ENCODE measurements around the gene RAB37.

Gene RAB37

DNA sequence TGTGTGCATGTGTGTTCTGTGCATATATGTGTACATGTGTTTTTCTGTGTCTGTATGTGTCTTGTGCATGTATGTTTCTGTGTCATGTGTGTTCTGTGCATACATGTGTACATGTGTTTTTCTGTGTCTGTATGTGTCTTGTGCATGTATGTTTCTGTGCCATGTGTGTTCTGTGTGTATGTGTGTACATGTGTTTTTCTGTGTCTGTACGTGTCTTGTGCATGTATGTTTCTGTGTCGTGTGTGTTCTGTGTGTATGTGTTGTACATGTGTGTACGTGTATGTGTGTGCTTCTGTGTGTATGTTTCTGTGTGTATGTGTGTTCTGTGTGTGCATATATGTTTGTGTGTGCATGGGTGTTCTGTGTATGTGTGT lies 8.4 kb upstream of the RAB37 start:
- DNase-seq = no peak

DNA sequence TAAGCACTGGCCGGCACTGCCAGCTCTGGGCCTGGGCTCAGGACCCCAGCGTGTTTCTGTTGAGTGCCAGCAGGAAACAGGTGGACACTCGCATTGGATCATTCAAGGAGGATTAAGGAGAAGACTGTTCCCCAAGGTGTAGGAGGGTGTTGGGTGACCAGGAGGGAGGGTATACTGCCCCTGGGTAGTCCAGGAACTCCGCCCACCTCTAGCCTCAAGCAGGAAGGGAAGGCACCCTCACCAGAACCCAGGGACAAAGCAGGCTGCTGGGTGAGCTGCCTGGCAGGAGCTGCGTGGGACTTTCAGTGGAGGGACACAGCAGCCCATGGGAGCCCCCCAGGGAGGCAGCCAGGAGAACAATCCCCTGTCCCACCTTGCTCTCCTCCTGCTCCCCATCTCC lies 7.7 kb upstream of the RAB37 start:
- no peak for DNase-seq

DNA sequence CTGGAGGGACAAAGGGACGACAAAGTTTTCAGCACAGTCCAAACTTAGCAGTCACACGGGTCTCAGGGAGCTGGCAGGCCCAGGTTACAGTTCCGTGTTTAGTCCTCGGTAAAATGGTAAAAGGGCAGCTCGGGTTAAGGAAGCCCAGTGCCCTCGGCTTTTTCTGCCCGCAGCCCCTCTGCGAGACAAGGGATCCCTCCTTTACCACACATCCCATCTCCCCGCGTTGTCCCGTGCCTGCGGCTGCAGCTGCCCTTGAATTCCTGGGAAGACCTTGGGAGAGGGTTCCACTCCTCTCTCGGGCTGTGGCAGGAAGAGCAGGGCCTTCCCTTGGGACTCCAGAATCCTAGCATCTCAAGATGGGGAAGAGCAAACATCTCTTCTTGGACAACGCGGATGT lies 7.2 kb upstream of the RAB37 start:
- no peak for DNase-seq

DNA sequence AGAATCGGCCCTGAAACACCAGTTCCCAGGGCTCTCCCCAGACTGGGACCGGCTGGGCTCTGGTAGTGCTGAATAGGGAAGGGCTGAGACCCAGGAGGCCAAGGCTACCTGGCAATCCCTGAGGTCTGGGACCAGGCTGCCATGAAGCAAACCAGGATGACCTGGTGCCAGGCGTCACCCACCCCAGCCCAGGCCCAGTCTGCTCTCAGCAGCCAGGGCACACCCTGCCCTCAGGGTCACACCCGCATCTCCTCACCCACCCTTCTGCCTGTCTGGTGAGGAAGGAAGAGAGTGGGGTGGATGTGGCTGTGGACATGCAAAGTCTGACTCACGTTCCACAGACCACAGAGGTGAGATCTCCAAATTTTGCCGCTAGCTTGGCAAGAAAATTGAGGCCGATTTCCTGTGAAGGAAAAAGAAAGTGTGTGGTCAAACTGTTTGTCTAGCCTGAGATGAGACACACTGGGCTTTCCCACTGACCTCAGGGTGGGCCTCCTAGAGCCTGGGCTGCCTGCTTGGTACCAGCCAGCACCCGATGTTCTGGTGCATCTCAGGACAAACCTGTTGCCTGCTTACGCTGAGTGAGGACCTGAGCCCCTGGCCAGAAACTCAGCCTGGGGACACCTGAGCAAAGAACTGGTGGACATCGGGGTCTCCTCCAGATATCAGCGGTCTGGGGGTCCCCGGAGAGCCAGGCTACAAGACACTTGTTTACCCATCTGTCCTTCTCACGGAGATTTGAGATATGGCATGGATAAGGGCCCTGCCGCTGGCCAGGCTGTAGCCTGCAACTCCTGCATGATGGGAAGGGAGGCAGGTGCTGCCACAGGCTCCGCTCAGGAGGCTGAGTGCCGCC lies 6.3 kb upstream of the RAB37 start:
- DNase-seq = no peak

DNA sequence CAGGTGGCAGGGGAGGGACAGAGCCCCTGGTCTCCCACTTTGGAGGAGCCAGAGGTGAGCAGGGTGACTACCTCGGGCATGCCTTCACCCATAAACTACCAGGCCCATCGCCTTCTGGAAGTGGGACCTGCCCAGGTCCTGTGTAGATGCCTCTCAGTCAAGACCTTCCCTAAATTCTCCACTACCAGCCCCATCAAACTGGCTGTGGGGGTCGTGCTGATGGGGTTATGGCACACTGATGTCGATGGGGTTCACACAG lies 5.8 kb upstream of the RAB37 start:
- DNase-seq = no peak

DNA sequence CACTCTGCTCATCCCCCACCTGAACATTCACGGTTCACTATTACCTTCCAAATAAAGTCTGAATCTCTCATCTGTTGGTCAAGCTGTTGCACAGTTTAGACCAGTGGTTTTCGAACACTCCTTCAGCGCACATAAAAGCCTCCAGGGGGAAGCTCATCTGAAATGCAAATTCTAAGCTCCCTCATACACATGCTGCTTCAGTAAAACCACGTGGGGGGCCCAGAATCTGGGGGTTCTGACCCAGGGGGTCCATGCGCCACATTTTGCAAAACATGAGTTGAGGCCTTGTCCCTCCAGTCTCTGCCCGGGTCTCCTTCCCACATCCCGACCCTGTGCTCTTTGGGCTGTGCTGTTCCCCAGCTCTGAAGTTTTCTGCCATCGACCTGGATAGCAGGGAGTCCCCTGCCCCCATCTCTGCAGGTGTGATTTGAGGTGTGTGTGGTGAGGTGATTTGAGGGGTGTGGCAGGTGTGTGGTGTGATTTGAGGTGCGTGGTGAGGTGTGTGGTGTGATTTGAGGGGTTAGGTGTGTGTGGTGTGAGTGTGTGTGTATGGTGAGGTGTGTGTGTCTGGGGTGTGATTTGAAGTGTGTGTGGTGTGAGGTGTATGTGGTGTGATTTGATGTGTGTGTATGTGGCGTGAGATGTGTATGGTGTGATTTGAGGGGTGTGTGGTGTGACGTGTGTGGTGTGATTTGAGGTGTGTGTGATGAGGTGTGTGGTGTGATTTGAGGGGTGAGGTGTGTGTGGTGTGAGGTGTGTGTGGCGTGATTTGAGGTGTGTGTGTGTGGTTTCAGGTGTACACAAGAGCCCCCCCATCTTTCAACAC lies 4.8 kb upstream of the RAB37 start:
- DNase-seq = no peak

DNA sequence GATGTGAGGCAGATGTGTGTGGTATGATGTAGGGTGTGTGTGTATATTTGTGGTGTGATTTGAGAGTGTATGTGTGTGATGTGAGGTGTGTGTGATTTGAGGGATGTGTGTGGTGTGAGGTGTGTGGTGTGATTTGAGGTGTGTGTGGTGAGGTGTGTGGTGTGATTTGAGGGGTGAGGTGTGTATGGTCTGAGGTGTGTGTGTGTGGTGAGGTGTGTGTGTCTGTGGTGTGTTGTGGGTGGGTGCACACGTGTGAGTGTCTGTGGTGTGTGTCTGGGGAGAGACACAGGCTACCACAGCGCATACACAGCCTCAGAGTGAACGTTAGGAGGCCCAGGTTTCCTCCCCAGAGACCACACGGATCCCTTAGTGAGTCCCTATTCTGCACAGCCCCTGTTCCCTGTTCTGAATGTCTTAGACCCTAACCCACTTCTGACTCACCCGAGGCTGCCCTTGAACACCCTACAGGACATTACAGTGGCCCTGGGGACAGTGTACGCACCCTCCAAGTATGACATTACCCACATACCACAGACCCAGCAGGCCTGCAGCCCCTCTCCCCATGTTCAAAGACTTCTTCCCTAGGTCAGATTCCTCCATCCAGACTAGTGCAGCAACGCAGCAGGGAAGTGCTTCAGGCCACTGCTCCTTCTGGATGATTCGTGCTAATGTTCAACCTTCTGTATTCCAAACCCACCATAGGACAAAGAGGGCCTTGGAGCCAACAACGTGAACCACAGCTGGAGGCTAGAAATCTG lies 3.5 kb upstream of the RAB37 start:
- no peak for DNase-seq

DNA sequence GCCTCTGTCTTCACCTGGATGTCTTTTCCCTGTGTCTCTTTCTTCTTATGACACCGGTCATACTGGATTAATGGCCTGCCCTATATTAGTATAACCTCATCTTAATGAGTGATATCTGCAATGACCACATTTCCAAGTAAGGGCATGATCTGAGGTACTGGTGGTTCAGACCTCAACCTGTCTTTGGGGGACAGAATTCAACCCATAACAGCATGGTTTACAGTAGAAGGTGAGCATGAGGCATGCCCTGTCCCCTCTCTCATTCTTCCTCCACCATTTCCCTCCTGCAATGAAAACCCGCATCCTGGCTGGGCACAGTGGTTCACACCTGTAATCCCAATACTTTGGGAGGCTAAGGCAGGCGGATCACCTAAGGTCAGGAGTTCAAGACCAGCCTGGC lies 2.8 kb upstream of the RAB37 start:
- no peak for DNase-seq

DNA sequence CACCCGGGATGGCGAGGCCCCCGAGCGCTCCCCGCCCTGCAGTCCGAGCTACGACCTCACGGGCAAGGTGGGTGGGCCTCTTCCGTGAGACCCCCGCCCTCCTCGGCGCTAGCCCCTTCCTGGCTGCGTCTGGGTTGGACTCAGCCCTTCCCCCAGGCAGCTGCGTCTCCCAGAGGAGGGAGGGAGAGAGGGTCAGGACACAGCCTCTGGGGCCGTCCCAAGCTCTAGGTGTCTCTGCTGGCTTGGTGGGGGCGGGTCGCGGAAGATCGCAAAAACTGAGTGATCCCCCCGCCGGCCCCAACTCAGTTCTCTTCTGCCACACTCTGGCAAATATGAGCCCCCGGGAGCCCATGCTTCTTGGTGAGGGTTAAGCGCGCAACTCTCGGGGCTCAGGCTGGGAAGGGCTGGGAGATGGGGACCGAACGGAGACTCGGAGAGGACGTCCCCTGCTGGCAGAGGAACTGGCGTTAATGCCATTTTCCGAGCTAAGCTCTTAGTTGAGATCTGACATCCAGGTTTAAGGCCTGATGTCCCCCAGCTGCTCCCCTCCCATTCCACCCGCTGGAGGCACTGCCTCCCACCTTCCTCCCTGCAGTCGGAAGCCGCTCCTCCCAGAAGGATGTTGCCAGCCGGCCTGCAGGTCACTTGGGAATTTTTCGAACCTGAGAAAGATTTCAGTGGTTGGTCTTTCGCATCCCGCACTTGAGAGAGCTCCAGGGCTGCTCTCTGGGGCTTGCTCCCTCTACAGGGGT lies 419 bp downstream of the RAB37 start:
- DNase-seq = no peak

DNA sequence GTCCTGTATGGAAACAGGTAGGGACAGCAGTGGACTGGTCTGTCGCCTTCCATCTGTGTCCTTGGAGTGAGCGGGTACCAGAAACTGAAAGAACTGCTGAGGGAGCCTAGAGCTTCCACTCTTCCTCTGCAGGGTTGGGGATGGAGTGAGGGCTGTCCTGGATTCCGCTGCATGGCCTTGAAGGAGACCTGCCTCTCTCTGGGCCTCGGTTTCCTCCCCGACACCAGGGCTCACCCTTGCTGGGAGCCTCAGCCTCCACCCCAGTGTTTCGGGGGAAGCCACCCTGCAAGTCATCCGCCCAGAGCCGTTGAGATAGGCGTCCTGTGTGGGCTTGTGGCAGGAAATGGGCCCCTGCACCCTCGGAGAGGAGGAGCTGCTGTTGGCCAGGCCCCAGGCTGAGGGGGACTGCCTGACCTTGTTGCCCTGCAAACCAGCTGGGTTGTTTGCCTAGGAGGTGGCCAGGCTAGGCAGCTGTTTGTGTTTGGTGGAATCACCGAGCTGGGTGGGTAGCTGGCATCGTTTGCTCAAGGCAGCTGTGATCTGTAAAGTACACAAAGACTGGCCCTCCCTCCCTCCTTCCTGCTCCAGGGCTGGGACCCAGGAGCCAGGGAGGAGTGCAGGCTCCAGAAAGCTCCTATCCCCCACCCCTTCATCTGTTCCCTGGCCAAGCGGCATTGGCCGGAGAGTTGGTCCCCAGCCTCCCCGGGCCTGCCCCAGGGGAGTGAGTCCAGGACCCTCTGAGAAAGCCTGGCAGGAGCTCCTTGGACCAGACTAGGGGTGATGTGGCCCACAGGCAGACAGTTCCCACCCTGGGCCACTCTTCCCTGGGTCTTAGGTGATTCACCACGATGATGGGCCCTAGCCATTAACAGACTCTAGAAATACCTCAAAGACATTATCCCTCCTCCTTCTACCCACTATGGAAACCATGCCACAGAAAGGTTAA lies 1.3 kb downstream of the RAB37 start:
- DNase-seq = no peak

DNA sequence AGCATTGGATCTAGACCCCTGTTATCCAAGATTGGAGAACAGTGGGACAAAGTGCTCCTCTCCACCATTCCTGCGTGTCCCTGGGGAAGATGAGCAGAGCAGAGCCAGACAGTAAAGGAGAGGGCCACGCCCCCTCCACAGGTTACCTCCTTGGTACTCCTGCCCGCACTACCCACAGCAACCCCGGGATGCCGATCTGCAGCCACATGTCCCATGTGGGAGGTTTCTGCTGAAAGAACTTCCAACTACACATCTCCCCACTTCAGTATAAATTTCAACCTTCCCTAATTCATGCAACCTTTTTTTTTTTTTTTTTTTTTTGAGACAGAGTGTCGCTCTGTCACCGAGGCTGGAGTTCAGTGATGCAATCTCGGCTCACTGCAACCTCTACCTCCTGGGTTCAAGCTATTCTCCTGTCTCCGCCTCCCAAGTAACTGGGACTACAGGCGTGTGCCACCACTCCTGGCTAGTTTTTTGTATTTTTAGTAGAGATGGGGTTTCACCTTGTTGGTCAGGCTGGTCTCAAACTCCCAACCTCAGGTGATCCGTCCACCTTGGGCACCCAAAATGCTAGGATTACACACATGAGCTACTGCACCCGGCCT lies 2.3 kb downstream of the RAB37 start:
- no peak for DNase-seq

DNA sequence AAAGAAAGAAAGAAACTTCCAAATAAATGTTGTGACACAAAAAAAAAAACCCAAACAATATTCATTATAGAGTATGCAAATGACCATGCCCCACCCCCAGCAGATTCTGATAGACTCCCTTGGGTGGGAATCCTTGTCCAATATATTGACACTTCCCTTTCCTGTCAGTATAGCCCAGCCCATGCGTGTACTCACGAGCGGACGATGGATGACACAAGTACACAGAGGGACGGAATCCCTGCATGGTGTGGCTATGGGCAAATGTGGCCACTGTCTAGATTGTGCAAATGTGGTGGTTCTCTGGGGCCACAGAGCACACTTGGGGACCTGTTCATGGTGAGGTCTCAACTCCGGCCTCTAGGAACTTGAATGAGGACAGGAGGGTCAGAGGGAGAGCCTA lies 3.1 kb downstream of the RAB37 start:
- DNase-seq = no peak

DNA sequence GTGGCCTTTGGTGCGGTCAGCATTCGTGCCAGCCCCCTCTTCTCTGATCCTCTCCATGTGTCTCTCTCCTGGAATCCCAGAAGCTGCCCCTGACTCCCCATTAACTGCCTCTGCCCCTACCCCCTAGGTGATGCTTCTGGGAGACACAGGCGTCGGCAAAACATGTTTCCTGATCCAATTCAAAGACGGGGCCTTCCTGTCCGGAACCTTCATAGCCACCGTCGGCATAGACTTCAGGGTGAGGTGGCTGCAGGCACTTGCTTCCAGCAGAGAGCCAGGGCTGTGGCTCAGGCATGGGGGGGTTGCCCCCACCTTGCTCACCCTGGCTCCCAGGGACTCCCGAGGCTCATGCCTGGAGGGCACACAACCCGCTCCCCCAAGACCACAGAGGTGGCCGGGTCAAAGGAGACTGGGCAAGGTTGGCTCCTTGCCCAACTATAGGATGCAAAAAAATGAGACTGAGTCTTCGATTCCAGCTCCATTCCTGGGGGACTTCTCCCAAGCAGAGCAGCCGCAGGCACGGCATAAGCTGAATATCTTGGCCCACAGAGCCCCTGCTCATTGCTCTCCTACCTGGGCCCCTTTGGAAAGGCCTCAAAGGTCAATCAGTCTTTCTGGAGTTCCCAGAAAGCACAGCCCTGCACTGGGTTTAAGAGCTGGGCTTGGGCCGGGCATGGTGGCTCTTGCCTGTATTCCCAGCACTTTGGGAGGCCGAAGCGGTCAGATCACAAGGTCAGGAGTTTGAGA lies 3.8 kb downstream of the RAB37 start:
- no peak for DNase-seq

DNA sequence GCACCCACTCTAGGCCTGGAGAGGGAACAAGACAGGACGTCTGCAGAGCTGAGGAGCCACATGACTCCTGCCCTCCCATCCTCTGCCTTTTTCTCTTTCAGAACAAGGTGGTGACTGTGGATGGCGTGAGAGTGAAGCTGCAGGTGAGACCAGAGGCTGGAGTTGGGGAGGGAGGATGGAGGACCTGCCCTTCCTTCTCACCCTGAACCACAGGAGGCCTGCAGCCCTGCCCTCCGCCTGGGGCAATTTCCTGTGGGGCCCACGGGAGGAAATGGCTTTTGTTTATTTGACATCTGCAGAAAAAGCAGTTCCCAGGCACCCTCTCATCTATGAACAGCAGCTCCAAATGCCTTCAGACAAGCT lies 5.1 kb downstream of the RAB37 start:
- no peak for DNase-seq

DNA sequence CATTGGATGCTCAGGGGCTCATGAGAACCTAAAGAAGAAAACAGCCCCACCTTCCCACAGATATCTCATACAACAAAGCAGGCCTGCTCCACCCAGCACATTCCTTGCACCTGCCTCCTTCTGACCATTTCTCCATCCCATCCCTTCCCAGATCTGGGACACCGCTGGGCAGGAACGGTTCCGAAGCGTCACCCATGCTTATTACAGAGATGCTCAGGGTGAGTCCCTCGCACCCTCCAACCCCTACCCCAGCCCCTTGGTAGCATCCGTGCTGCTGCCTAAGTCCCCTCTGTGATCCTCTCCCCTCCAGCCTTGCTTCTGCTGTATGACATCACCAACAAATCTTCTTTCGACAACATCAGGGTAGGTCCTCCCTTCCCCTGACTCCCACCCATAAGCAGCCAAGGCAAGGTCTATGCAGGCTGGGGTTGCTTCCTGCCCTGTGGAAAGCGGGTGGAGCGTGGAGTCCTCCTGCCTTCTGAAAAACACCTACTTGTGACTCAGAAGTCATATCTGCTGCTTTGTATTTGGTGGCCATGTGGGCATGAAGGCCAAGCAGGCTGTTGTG lies 6.0 kb downstream of the RAB37 start:
- DNase-seq = no peak

DNA sequence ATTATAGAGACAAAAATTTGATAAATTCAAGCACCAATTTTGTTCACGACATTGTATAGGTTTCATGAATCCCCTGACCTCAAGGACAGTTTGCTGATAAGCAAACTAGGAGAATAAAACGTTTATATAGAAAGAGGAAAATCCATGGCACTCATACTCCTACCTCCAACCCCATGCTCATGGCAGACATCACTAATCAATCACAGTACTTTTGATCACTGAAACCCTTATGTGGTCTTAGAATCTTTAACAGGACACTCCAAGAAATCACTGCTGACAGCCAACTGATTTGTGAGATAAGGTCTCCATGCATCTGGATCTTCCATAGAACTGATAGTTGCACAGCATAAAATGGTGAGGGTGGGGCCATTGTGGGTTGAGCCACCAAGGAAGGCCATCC lies 6.7 kb downstream of the RAB37 start:
- no peak for DNase-seq

DNA sequence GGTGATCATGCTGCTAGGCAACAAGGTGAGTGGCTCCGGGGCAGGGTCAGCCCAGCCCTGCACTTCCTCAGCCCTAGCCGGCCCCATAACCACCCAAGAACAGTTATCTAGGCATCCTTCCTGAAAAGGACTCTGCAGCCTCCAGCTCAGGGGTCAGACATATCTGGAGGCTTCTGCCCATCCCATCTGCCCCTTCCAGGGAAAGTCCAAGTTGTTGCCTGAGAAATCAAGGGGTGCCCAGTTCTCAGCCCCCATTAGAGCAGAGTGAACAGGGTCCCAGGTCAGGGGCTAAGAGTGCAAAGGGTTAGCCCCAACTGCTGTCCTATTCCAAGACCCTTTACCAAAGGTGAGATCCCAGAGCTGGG lies 7.3 kb downstream of the RAB37 start:
- DNase-seq = no peak

DNA sequence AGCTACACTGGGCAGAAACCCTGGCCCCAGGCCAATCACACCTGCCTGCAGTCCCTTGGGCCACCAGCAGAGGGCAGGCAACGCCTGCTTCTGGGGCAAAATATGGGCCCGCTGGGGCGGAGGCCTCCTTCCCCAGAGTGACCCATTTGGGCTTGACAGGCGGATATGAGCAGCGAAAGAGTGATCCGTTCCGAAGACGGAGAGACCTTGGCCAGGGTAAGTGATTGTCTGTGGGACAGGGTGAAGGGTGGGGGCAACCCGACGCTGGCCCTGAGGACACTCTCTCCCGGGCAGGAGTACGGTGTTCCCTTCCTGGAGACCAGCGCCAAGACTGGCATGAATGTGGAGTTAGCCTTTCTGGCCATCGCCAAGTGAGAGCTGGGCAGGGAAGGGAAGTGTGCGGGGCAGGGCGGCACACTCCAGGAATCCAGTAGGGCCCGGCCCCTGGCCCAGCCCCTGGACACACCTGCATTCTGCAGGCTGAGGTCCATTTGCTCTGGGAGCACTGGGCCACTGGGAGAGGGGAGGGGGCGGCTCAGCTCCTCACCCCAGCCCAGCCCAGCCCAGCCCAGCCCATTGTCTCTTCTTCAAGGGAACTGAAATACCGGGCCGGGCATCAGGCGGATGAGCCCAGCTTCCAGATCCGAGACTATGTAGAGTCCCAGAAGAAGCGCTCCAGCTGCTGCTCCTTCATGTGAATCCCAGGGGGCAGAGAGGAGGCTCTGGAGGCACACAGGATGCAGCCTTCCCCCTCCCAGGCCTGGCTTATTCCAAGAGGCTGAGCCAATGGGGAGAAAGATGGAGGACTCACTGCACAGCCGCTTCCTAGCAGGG lies 7.9 kb downstream of the RAB37 start:
- DNase-seq = peak; percentile 32

DNA sequence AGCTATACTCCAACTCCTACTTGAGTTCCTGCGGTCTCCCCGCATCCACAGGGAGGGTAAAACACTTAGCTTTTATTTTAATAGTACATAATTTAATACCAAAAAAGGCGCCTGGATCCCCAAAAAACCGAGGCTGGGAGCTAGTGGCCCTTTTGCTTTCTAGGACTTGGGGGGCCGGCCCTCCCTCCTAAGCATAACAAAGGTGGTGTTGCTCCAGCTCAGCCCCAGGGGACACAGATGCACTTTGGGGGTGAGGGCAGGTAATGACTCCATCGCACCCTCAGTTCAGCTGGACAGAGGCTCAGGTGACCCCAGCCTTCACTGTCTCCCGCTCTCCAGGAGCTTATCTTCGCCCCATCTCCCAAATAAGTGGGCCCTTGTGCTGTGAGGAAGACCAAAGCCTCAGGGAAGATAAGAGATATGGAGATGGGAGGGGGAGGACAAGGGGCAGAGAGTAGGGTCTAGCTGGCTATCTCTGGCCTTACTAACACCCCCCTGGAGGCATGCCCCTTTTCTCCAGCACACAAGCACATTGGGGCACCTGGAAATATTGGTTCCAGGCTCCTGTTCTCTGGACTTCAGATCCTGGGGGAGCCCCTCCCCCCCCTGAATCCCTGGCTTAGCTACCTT lies 8.6 kb downstream of the RAB37 start:
- no peak for DNase-seq

All from NCI-H2029 (cell line).